Measurements from ENCODE around the gene LAMTOR2. TPM values are rescaled to one million over a fixed set of nuclear protein-coding genes. Genes with fewer than 3 reads are reported as not detected.
A peak's percentile ranks its signal among the peaks of the same experiment; 100 is the strongest.

Gene LAMTOR2
- total and polyA plus RNA-seq, 9 of the 15 experiments (the other 6 are each of a cell fraction or from before 2014, with no cell fraction given), result 39.0 to 161 (median 74.6) TPM

- no peak for TF ChIP-seq NFIX (CRISPR knock-in tag; IDR thresholded peaks at IDR 0.05; ENCODE audit: low read depth)
- TF ChIP-seq ZFP36 (IDR thresholded peaks at IDR 0.05; ENCODE audit: low read depth, low read length, partially characterized antibody), result no peak
- 0 out of 2 replicates have a peak, but pooled peaks have one; percentile 12 for TF ChIP-seq ZNF239 (CRISPR knock-in tag; IDR thresholded peaks at IDR 0.05)
- no peak for TF ChIP-seq POLR2B (IDR thresholded peaks at IDR 0.05; ENCODE audit: low read depth, partially characterized antibody)
- no peak for TF ChIP-seq ZNF830 (CRISPR knock-in tag; IDR thresholded peaks at IDR 0.05)
- TF ChIP-seq ZNF695 (CRISPR knock-in tag; IDR thresholded peaks at IDR 0.05), result no peak
- TF ChIP-seq KDM2B (CRISPR knock-in tag; IDR thresholded peaks at IDR 0.05), result no peak
- TF ChIP-seq, protein P1, sequence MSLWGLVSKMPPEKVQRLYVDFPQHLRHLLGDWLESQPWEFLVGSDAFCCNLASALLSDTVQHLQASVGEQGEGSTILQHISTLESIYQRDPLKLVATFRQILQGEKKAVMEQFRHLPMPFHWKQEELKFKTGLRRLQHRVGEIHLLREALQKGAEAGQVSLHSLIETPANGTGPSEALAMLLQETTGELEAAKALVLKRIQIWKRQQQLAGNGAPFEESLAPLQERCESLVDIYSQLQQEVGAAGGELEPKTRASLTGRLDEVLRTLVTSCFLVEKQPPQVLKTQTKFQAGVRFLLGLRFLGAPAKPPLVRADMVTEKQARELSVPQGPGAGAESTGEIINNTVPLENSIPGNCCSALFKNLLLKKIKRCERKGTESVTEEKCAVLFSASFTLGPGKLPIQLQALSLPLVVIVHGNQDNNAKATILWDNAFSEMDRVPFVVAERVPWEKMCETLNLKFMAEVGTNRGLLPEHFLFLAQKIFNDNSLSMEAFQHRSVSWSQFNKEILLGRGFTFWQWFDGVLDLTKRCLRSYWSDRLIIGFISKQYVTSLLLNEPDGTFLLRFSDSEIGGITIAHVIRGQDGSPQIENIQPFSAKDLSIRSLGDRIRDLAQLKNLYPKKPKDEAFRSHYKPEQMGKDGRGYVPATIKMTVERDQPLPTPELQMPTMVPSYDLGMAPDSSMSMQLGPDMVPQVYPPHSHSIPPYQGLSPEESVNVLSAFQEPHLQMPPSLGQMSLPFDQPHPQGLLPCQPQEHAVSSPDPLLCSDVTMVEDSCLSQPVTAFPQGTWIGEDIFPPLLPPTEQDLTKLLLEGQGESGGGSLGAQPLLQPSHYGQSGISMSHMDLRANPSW (CRISPR knock-in tag; IDR thresholded peaks at IDR 0.05), result no peak
- no peak for TF ChIP-seq L3MBTL2 (IDR thresholded peaks at IDR 0.05)
- TF ChIP-seq KLF16 (IDR thresholded peaks at IDR 0.05), result no peak
- no peak for TF ChIP-seq BRCA1 (IDR thresholded peaks at IDR 0.05)
- no peak for TF ChIP-seq BRCA1 (CRISPR knock-in tag; IDR thresholded peaks at IDR 0.05)
- no peak for TF ChIP-seq TOE1 (IDR thresholded peaks at IDR 0.05; ENCODE audit: borderline replicate concordance)
- no peak for TF ChIP-seq TOE1 (CRISPR knock-in tag; IDR thresholded peaks at IDR 0.05; ENCODE audit: borderline replicate concordance, low read depth)
- no peak for TF ChIP-seq MEF2A (IDR thresholded peaks at IDR 0.05; ENCODE audit: control insufficient read depth, low read depth, low read length)
- TF ChIP-seq PML (IDR thresholded peaks at IDR 0.05; ENCODE audit: low read length), result peak; percentile 63
- TF ChIP-seq ELF2 (CRISPR knock-in tag; IDR thresholded peaks at IDR 0.05), result no peak
- no peak for TF ChIP-seq MEIS2 (IDR thresholded peaks at IDR 0.05; ENCODE audit: partially characterized antibody)
- no peak for TF ChIP-seq MAFF (IDR thresholded peaks at IDR 0.05; ENCODE audit: low read length)
- TF ChIP-seq USF1 (CRISPR knock-in tag; IDR thresholded peaks at IDR 0.05), result no peak
- no peak for TF ChIP-seq RNF219 (CRISPR knock-in tag; IDR thresholded peaks at IDR 0.05)
- TF ChIP-seq GTF2F1 (IDR thresholded peaks at IDR 0.05; ENCODE audit: low read depth, low read length), result no peak
- no peak for TF ChIP-seq ZNF644 (tag; IDR thresholded peaks at IDR 0.05; ENCODE audit: low read depth)
- TF ChIP-seq PTTG1 (tag; IDR thresholded peaks at IDR 0.05; ENCODE audit: low read depth), result no peak
- no peak for TF ChIP-seq NFE2 (IDR thresholded peaks at IDR 0.05; ENCODE audit: low read depth)
- no peak for TF ChIP-seq DIDO1 (tag; IDR thresholded peaks at IDR 0.05; ENCODE audit: low read depth)
- no peak for TF ChIP-seq MCM7 (IDR thresholded peaks at IDR 0.05)
Observed at GRCh38 chr1:156053768-156054499, 648 bp upstream of the LAMTOR2 start, which contains the start of gene UBQLN4 (continued).
